Nasal cavity respiratory epithelium epithelial cell of viscerocranial mucosa (primary cell): Measurements from ENCODE around the gene ACOT11. TPM values are rescaled to one million over a fixed set of nuclear protein-coding genes. Genes with fewer than 3 reads are reported as not detected.

Experiments used
- total RNA-seq: library from RNA; depleted of rRNA; stranded (reverse); fragments of >200 nt; gene quantifications from 2 replicates; pipeline ENCODE4 v1.2.3, GENCODE V29; 2014

The ACOT11 gene
- 2.4 and 12.6 TPM in 2 replicates for total RNA-seq

DNA sequence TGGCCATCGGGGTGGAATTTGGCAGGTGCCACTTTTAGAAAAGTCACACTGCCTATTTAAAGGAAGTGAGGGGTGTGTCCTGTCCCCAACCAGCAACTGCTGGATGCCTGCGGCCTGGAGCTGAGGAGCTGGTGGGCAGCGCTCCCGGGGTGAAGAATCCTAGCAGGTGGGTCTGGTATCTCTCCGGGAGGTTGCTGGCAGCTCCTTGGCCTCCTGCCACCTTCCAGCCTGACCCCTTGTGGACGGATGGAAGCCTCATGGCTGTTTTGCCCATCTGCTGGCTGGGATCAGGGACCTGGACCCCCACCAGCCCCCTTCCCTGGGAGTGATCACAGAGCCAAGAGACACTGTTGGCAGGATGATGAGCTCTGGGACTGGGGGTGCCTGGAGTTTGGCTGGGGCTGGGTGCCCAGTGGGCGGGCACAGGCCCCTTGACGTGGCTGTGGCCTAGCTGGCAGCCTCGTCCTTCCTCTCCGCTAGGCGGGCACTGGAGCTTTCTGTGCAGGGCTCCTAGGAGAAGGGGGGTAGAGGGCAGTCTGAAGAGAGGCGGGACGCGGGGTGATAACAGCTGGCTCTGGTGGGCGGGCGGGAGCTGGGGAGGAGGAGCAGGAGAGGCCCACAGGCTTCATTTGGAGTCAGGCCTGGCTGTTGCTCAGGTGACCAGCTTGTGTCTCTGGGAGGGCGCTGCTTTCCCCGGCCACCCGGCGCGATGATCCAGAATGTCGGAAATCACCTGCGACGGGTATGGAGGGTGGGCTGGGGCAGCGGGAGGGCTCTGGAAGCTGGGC, at the start of gene ACOT11:
TSS of gene ACOT11 (plus strand) at position 628 of the 788 bp plus-strand sequence. CDS start at position 710, 82 bp downstream.

DNA sequence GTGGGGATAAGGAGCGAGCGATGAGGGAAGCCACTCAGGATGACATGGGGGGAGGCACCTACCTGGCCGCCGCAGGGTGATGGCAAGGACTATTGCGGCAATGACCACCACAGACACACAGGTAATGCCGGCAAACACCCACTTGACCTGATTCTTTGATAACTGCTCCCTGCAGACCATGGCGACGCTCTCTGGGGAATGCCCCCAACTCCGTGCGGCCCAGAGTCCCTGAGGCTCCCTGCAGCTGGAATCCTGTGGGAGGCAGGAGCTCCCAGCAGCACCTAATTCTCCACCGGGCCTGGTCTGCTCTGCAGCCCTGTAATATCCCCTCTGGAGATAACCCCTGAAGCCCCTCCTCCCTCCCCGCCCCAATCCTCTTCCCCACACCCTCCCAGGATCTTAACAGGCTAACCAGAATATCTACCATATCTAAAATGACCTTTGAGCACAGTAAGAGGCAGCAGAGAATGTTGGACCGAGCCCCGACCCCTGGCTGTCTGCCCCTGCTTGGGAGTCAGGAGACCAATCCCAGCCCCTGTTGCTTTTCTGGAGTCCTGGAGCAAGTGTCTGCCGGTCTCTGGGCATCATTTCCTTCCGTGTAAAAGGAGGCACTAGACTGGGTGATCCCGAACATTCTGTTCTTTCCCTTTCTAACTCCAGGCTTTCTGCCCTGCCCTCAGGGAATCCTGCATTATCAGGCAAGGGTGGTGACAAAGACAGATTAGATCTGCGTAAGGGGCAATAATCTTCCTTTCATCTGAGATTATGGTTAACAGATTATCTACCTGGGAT, 75.4 kb downstream of the ACOT11 start, which contains the start of gene FAM151A:
TSS of gene FAM151A (minus strand) at position 310 of the 792 bp plus-strand sequence. CDS start at position 180, 130 bp downstream.

DNA sequence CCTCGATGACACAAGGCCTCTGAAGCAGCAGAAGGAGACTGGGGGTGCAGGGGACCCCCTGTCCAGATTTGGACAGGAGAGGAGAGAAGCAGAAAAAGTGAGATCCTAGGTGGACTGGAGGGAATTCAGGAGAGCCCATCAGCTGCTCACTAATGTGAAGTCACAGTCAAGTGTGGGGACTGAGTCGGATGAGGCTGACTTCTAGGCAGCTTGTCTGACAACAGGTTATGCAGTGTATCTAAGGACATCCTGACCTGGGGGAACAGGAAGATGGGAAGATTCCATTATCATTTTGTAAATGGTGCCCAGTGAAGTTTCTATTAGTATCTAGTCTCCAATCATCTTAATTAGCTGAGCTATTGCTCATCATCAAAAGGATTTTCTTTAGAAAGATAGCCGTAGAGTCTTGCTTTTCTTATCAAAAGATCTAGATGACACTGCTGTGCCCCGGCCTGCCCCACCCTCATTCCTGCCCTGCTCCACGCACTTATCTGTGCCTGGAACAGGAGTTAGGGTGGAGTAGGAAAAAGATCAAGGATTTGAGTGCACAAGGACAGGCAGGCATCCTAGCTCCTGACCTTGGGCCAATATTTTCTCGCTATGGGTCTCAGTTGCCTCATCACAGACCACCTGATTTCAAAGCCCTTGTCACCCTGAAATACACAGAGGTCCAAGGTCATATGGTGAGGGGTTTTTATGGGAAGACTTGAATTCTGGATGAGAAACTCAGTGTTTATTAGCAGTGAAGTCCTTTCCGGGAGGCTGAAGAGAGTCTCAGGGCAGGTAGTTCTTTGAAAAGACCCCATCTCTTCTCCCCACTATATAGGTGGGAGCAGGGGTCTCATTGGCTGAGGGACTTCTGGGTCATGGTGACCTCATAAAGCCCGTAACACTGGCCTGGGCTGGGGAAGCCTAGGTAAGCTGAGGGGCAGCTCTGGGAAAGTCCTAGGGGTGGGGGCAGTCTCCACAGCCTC, 93.1 kb downstream of the ACOT11 start, which contains the start of gene MROH7:
TSS of gene MROH7 (plus strand) at position 924 of the 974 bp plus-strand sequence. CDS start 11,141 bp downstream, outside the sequence.

Other genes with a start within 250 kb of the ACOT11 start
- 3.1 and 5.3 TPM in 2 replicates for gene SSBP3, start 141.8 kb upstream of the ACOT11 start, total RNA-seq
- not detected in 2 replicates for gene FAM151A, start 75.3 kb downstream of the ACOT11 start, total RNA-seq
- 0.36 TPM in 1 of 2 replicates, not detected in the other for gene MROH7, start 93.6 kb downstream of the ACOT11 start, total RNA-seq
- 29.3 and 32.8 TPM in 2 replicates for gene TTC4, start 167.6 kb downstream of the ACOT11 start, total RNA-seq
- gene PARS2, start 216.3 kb downstream of the ACOT11 start, total RNA-seq: 5.5 and 6.7 TPM in 2 replicates